Endodermal cell (in vitro differentiated cells): Measurements from ENCODE around the gene ACAD8. TPM values are rescaled to one million over a fixed set of nuclear protein-coding genes. Genes with fewer than 3 reads are reported as not detected.
A peak's percentile ranks its signal among the peaks of the same experiment; 100 is the strongest.
"Not testable (repeated sequence)": the region's sequence is repeated elsewhere in the genome, so short reads cannot be mapped to it uniquely, and the experiment has no call there.

ENCODE experiments used
- DNase-seq: peaks from one replicate; pipeline ENCODE4 v3.0.0-alpha.2; 2017
- H3K27ac ChIP-seq: 2 replicates; pipeline ENCODE4 v1.5.1; 2013; ENCODE audit warnings: mild to moderate bottlenecking, low read depth, low read length, moderate library complexity
- H3K27me3 ChIP-seq: 2 replicates; pipeline ENCODE4 v1.6.1; 2013; ENCODE audit warnings: mild to moderate bottlenecking, low read length, moderate library complexity; ENCODE audit not compliant: insufficient read depth, control insufficient read depth, poor library complexity, severe bottlenecking
- H3K36me3 ChIP-seq: 2 replicates; pipeline ENCODE4 v1.7.0; 2013; ENCODE audit warnings: mild to moderate bottlenecking, low read length, moderate library complexity; ENCODE audit not compliant: control insufficient read depth, insufficient read depth
- H3K4me1 ChIP-seq: one replicate; pipeline ENCODE4 v1.7.0; 2013; ENCODE audit warnings: low read length; ENCODE audit not compliant: control insufficient read depth, insufficient read depth
- H3K4me3 ChIP-seq: 2 replicates; pipeline ENCODE4 v1.5.1; 2013; ENCODE audit warnings: mild to moderate bottlenecking, low read length, moderate library complexity
- H3K9ac ChIP-seq: 2 replicates; pipeline ENCODE4 v1.6.1; 2013; ENCODE audit warnings: mild to moderate bottlenecking, low read length, moderate library complexity; ENCODE audit not compliant: poor library complexity, severe bottlenecking; ENCODE audit errors: extremely low read depth
- H3K9me3 ChIP-seq: 2 replicates; pipeline ENCODE4 v1.6.1; 2013; ENCODE audit warnings: mild to moderate bottlenecking, low read length, moderate library complexity; ENCODE audit not compliant: control insufficient read depth
- H3K27ac Mint-ChIP-seq: 2 replicates; pipeline ENCODE4 v1.8.0; 2020; ENCODE audit warnings: mixed read lengths
- H3K27me3 Mint-ChIP-seq: 2 replicates; pipeline ENCODE4 v1.8.0; 2021; ENCODE audit warnings: mild to moderate bottlenecking, mixed read lengths; ENCODE audit not compliant: insufficient read depth
- H3K36me3 Mint-ChIP-seq: 2 replicates; pipeline ENCODE4 v1.8.0; 2020; ENCODE audit warnings: low read depth, mixed read lengths
- H3K4me1 Mint-ChIP-seq: 2 replicates; pipeline ENCODE4 v1.8.0; 2020; ENCODE audit warnings: mixed read lengths
- H3K4me3 Mint-ChIP-seq: 2 replicates; pipeline ENCODE4 v1.8.0; 2020; ENCODE audit warnings: mild to moderate bottlenecking, moderate library complexity, mixed read lengths
- H3K9me3 Mint-ChIP-seq: 2 replicates; pipeline ENCODE4 v1.8.0; 2020; ENCODE audit warnings: mild to moderate bottlenecking, mixed read lengths
- CTCF ChIP-seq: fragments of 200-600 bp; sonication (generic); conservative IDR thresholded peaks from 2 replicates; pipeline ENCODE4 v1.5.0; 2021; ENCODE audit warnings: antibody characterized with exemption, mild to moderate bottlenecking
- WGBS, 2 experiments: methylation state at CpG; one replicate each; pipeline versions ENCODE4 v1.1.5 to v1.1.7; 2013; ENCODE audit warnings: missing lambda C conversion rate in 2 of 2, mixed read lengths in 1 of 2; ENCODE audit not compliant: insufficient coverage in 1 of 2, insufficient read length in 1 of 2; 5-methylcytosine and 5-hydroxymethylcytosine counted together
- total RNA-seq, 2 donors: library from RNA; stranded (reverse); fragmentation: NEBNext Ultra II Directional in 1 of 2; extraction: Animal tissue kit (Norgen Biotek cat#: 25700) in 1 of 2; gene quantifications; 2 replicates in 1 of 2; 3 replicates in 1 of 2; pipeline ENCODE4 v1.2.1, GENCODE V29; 2021

Gene ACAD8
- total RNA-seq, 2 donors from 2014 or later = 35.3 to 37.2 TPM

- Mint-ChIP-seq H3K27ac (peak overlapping the region; percentile 58), H3K36me3 (no peaks in the 10 kb centered on the region), H3K27me3 (peaks cover 5% of the 10 kb centered on the region), H3K4me3 (no peak overlapping the region), H3K9me3 (no peaks in the 10 kb centered on the region), H3K4me1 (peaks cover under 1% of the 10 kb centered on the region)
- no peak for DNase-seq
- Histone ChIP-seq H3K36me3 (no peaks in the 10 kb centered on the region), H3K9me3 (peaks cover 6% of the 10 kb centered on the region), H3K4me1 (no peaks in the 10 kb centered on the region), H3K4me3 (no peak overlapping the region), H3K9ac (no peak overlapping the region), H3K27ac (no peak overlapping the region), H3K27me3 (peaks cover 11% of the 10 kb centered on the region)
- 91% methylated on average over 17 to 22 of the region's 22 CpGs for WGBS, 2 experiments
- no peak for TF ChIP-seq CTCF
Observed at GRCh38 chr11:134282121-134283045, 29.0 kb downstream of the ACAD8 start.

GRCh38 chr11:134283461-134284230, 30.3 kb downstream of the ACAD8 start:
- DNase-seq = no peak
- Histone ChIP-seq H3K9ac (no peak overlapping the region), H3K4me1 (no peaks in the 10 kb centered on the region), H3K4me3 (no peak overlapping the region), H3K9me3 (peaks cover 3% of the 10 kb centered on the region), H3K36me3 (no peaks in the 10 kb centered on the region), H3K27me3 (no peaks in the 10 kb centered on the region), H3K27ac (no peak overlapping the region)
- Mint-ChIP-seq H3K36me3 (no peaks in the 10 kb centered on the region), H3K4me3 (no peak overlapping the region), H3K27ac (no peak overlapping the region), H3K4me1 (no peaks in the 10 kb centered on the region), H3K9me3 (no peaks in the 10 kb centered on the region), H3K27me3 (no peaks in the 10 kb centered on the region)
- TF ChIP-seq CTCF = no peak
- 86 to 89% methylated on average over 9 to 16 of the region's 16 CpGs for WGBS, 2 experiments

GRCh38 chr11:134284349-134284748, 31.0 kb downstream of the ACAD8 start:
- not testable (repeated sequence) for H3K9me3 ChIP-seq, H3K27me3 Mint-ChIP-seq, DNase-seq, H3K36me3 Mint-ChIP-seq, H3K4me3 ChIP-seq, H3K4me1 ChIP-seq, H3K27ac Mint-ChIP-seq, H3K4me3 Mint-ChIP-seq, H3K27me3 ChIP-seq, H3K36me3 ChIP-seq, H3K9ac ChIP-seq, H3K4me1 Mint-ChIP-seq, H3K27ac ChIP-seq, H3K9me3 Mint-ChIP-seq
- WGBS, 2 experiments = 92 to 94% methylated on average over 3 to 5 of the region's 5 CpGs
